Activated CD4-positive, CD25-positive, alpha-beta regulatory T cell treated with anti-CD3 and anti-CD28 coated beads, Interleukin-2, amount 50 U/mL, for 16 hours (primary cell): ENCODE results near the gene SRD5A3.
A peak's percentile ranks its signal among the peaks of the same experiment; 100 is the strongest.

Experiments used
- DNase-seq: peaks from one replicate; pipeline ENCODE4 v3.0.0-alpha.2; 2020; ENCODE audit warnings: low read depth, low spot score

SRD5A3 gene

DNA sequence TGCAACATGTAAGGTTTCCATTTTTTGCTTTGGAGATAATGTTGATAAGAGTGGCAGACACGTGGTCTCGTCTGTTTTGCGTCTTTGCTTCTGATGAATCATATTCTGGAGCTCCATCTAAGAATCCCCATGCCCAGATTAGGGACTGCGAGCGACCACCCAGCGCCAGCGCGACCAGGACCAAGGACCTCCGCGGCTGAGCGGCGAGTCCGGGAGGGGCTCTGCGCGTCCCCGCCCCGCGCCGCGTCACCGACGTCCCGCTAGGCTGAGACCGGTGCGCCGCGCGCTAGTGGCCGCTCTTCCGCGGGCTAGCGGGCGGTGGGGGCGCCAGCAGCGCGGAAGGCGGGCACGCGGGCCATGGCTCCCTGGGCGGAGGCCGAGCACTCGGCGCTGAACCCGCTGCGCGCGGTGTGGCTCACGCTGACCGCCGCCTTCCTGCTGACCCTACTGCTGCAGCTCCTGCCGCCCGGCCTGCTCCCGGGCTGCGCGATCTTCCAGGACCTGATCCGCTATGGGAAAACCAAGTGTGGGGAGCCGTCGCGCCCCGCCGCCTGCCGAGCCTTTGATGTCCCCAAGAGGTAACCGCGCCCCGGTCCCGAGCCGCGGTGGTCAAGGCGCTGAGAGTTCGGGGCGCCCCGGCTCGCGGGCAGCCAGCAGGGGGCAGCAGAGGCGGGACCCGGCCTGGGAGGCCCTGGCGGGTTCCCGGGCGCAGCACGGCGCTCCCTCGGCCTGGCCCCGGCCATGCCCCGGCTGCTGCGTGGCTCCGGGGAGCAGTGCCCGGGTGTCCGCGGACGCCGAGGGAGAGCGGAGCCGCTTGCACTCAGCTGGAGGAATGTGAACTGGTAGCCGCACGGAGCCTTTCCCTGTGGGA, at the start of gene SRD5A3:
Gene SRD5A3, plus strand, starts transcription at position 263 of the 871 bp plus-strand sequence. Its CDS starts 95 bp downstream, at position 358.
- peak; percentile 51 for DNase-seq

DNA sequence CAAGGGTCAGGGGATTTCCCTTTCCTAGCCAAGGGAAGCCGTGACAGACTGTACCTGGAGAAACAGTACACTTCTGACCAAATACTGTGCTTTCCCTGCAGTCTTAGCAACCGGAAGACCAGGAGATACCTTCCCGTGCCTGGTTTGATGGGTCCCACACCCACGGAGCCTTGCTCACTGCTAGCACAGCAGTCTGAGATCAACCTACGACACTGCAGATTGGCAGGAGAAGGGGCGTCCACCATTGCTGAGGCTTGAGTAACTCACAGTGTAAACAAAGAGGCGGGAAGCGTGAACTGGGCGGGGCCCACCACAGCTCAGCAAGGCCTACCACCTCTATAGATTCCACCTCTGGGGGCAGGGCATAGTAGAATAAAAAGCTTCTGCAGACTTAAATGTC, 48.7 kb upstream of the SRD5A3 start:
- DNase-seq, result no peak

DNA sequence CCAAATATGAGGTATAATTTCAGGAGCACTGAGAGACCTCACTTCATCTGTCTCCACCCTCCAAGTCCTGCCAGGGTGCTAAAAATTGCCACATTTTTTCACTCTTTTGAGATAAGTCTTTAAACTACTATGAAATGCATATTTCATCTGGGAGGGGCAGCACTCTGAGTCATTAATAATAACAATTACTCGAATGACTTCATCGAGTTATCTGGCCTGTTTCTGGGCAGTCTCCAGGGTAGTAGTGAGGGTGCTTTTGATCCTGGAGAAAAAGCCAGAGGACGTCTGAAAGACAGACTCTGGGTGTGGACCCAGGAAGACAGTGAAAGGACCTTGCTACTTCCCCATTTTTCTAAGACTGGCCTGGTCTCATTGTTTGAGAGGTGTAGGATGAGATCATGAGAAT, 42.3 kb upstream of the SRD5A3 start:
- no peak for DNase-seq

DNA sequence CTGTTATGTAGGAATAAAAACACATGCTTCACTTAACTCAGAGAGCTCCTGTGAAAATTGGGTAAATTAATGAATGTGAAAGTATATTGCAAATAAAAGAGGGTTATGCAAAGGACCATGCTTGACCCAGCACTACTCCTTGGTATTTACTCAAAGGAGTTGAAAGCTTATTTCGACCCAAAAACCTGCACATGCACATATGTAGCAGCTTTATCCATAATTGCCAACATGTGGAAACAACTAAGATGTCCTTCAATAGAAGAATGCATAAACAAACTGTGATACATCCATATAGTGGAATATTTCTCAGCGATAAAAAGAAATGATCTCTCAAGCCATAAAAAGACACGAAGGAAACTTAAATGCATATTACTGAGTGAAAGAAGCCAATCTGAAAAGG, 41.7 kb upstream of the SRD5A3 start:
- DNase-seq, result no peak

DNA sequence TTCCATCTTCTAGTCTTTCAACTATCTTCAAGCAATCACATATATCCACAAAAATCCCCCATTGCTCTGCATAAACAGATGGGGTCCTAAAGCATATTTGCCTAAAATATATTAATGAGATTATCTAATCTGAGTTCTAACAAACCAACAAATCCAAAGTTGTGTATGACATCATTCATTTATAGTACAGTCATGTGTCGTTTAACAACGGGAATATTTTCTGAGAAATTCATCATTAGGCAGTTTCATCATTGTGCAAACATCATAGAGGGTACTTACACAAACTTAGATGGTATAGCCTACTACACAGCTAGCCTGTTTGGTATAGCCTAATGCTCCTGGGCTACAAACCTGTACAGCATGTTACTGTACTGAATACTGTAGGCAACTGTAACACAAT, 38.0 kb upstream of the SRD5A3 start:
- no peak for DNase-seq

DNA sequence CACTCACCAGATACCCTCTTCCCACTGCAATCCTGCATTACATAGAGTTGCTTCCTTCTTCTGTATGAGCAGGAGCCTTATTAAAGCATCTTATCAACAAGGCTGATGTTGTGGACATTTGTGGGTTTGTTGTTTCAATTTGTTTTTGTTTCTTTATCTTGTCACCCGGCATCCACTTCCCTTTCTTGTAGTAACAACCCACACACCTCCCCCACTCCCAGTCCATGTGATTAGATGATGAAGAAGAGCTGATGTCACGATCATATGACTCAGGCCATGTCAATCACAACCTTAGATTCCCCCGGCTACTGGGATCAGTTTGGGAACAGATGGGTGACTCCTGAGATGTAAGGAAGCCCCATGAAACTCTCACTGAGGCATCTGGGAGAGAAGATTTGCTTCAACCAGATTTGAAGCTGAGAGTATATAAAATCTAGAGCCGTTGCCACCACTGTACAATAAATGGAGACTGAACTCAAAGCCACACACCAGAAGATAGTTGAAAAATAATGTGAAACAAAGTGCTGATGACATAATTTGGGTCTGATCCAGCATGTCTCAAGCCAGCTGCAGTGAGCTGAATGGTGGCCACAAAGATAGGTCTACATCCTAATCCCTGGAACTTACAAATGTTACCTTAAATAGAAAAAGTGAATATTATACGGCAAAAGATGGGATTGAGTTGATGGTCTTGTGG, 34.1 kb upstream of the SRD5A3 start:
- no peak for DNase-seq

DNA sequence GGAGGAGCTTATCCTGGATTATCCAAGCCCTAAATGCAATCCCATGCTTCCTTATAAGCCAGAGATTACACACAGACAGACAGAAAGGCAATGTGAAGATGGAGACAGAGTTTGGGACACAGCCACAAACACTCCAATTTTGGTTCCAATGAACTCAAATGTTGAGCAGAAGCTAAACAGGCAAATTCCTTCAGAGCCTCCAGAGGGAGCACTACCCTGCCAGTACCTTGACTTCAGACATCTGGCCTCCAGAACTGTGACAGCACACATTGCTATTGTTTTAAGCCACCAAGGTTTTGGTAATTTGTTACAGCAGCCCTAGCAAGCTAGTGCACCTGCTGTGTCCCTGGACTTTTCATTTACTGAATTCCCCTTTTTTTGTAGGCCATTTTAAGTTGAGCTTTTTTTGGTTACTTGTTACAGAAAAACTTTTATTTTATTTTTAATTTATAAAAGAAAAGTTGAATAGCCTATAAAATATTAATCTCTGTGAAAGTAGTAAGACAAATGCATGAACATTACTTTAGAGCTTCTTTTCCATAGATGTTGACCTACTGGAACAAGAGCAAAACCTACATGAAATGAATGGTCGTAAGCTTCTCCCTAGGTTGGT, 33.4 kb upstream of the SRD5A3 start:
- no peak for DNase-seq

DNA sequence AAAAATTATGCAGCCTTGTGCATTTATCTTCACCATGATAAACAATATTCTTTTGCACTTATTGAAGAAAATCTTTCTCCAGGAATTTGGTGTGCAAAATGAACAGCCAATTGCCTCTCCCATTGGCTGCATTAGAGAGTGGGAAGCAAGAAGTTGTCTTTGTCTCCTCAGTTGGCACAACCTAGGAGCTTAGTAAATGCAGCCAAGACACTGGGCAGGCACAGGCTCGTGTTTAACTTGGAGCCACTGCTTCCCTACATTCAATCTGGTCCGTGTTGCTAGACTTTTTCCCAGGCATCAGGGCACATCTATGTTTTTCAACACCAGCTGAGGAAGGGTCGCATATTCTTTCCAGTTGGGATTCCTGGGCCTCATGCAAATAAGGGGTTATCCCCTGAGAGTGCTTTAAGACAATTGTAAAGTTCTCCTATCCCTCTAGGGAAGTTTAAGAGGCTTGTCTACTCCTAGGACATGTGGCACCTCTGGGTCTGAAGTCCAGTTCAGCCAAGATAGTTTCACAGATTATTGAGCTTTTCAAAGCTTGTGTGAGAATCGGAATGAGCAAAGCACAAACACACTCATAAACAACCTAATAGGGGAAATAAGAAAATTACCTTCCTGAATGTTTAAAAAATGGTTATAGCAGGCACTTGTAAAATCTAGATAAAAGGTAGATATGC, 31.8 kb upstream of the SRD5A3 start:
- DNase-seq, result no peak

DNA sequence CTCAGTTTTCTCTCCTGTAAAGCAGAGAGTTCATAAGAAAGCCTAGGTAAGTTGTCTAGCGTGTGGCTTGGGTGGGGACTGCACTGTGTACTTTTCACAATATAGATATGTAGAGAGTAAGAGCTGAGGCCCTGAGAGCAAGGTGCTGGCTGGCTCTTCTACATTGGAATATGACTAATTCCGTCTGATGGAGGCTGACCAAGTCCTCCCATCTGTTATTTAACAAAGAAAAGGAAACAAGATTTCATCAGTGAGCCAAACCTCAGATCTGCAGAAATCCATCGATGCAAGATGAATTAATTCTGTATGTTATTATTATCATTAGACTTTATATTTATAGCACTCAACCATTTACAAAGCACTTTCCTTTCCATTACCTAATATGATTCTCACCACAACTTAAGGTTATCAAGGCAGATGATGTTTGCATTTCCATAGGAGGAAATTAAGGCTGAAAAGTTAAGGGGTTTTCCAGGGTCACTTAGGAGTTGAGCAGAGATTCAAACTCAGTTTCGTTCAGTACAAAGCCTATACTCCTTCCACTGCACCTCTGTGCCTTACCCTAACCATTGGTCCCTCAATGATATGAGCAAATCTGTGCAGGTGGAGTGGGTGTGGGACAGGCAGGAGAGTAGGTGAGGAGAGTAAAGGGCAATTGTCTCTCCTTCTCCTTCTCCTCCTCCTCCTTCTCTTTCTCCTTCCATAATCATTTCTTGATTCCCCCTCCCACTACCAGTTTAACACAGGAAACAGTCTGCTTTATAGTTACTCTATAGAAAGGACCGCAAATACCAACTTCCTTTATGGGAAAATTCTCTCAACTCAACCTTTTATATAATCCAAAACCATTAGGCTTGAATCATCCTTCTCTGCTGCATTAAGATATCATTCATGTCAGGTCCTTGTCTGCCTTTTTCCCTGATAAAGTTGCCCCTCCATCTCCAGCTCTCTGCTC, 27.6 kb upstream of the SRD5A3 start:
- no peak for DNase-seq

DNA sequence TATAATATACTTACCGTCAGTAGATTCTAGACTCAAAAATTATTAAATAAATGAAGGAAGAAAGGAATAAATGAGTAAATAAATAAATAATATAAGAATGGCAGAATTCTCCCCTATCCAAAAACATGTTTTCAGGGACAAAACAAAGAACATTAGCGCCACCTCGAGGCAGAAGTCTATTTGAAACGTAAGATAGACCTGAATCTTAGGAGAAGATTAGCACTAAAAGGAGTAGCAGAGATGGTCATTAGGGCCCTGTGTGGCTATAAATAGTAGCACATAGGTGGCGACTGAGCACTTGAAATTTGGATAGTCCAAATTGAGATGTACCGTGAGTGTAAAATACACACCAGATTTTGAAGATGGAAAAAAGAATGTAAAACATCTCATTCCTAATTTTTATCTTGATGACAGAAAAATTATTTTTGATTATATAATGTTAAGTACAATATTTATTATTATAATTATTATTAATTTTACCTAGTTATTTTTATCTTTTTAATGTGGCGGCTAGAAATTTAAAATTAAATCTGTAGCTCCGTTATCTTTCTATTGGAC, 24.3 kb upstream of the SRD5A3 start:
- no peak for DNase-seq

DNA sequence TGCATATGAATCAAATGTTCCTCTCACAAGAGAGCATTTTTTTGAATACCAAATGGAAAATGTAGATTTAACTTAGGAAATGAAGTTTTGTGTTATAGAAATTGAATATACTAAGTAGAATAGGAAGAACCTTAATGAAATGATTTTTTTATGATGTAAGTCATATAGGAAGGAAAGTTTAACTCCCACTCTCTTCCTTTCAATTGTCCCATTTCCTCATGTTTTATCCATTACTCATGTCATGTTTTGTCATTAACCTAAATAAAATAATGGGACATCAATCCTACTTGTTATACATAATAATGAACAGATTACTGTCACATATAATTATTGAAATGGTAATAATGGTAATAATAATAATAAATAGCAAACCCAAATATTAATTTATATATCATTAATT, 22.7 kb upstream of the SRD5A3 start:
- DNase-seq, result no peak

DNA sequence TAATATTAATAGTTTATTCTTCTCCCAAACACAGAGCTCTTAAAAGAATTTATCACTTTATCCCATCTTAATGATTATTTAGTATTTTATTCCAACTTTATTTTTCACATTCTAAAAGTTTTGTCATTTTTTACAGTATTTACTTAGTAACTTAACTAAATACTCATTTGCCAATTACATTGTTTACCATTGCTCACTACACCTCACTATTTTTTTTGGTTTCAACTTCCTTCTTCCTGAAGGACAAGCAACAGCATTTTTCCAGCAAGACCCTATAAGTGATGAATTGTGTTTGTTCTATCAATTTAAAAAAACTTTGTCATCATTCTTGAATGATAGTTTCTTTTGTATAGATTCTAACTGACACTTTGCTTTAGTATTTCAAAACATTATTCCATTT, 19.4 kb upstream of the SRD5A3 start:
- DNase-seq, result no peak

DNA sequence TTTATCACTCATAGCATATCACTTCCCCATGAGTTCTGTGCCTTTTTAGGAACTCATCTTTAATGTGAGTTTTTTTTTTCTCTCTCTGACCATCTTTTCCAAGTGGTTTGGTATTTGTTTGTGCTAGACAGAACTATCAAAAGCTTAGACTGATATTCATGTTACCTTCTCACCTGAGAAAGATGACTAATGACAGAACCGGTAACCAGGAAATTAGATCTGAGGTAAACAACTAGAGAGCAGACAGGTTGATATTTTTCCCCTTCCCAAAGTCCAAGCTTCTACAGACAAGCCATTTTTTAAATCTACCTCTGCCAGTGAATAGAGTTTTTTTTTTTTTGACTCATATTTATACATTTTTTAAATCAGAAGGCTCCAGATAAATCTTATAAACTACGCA, 17.0 kb upstream of the SRD5A3 start:
- DNase-seq, result no peak

DNA sequence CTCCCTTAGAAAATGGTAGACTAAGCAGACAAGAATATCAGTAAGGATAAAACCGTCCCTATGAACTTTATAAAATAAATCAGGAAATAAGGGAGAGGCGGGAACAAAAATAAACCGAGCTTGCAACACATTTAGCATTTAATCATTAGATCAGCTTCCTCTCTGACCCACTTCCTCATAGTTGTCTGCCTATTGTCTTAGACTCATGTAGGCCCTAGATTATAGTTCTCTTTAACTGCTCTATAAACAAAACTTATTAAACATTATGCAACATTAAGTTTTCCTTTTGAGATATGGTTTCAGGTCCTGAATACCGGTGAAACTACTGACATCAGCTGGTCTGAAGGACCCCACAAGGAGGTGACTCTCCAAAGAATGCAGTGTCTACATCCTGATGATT, 15.8 kb upstream of the SRD5A3 start:
- DNase-seq, result no peak

DNA sequence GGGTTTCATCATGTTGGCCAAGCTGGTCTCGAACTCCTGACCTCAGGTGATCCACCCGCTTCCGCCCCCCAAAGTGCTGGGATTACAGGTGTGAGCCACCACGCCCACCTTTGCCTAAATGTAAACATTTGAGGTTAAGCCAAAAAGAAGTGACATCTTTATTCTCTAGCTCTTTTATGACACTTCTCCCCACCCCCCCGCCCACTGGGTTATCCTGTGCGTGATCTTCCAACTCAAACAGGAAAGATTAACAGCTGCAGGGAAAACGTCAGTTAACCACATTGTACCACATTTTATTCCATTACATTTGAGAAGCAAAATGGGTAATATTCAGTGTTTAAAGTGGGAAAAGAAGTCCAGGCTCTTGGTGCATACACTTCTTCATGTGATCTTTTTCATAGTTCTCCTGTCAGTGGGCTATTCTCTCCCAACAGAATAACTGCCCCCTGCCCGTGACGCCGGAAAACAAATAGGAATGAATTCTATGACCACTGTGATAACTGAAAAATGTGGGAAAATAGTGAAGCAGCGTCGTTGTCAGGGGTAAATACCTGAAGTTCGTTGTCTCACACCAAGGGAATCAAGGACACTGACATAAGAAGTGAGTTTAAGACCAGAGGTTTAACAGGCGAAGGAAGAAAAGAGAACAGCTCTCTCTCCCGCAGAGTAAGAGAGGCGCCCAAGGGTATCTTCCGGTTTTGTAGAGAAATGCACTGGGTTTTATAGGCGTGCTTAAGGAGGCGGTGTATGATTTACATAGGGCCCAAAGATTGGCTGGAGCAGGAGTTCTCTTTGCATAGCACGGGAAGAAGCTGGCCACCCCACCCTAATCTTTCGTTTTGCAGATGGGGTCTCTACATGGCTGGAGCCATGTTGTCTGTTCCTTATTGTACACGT, 9.7 kb upstream of the SRD5A3 start:
- DNase-seq, result no peak

DNA sequence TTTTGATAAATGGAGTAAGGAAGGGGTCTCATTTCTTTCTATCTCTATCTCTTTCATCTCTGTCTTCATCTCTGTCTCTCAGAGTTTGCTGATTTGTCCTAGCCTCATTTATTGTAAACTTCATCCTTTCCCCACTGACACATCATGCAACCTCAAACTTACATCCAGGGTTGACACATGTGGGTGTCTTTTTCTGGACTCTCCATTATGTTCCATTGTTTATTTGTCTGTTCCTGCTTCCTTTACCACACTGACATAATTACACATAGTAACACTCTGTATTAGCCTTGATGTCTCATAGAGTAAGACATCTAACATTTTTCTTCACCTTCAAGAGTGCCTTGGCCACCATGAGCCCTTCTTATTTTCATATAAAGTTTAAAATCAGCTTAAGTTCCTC, 8.1 kb upstream of the SRD5A3 start:
- DNase-seq, result no peak

DNA sequence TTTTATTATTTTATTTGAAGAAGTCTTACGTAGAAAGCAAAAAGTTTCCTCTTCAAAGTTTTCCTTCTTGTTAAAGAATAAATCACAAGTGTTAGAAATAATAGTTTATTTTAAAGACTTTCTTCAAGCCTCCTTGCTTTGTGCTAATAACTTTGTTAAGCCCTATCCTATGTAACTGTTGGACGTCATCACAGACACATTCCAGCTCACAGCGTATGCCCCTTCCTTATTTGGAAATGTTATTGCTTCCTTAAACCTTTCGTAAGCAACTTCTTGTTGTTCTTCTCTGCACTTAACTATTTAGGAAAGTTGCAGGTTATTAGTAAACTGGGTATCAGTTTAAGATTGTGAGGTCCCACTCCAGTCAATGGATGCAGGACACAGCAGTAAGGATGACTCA, 7.6 kb upstream of the SRD5A3 start:
- DNase-seq, result no peak

DNA sequence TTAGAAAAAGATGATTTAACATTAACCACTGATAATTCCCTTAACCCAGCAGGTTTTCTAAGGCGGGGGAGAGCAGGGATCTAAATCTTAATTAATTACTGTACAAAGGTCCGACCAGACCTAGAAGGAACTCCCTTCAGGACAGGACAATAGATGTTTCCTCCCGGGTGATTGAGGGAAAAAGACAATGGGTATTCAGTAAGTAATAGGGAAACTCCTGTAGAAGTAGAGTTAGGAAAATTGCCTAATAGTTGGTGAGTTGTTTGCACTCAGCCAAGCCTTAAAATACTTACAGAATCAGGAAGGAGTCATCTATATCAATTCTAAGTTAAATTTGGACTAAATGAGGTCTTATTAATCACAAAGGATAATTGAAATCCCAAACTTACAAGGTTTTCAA, 5.8 kb upstream of the SRD5A3 start:
- DNase-seq, result no peak

DNA sequence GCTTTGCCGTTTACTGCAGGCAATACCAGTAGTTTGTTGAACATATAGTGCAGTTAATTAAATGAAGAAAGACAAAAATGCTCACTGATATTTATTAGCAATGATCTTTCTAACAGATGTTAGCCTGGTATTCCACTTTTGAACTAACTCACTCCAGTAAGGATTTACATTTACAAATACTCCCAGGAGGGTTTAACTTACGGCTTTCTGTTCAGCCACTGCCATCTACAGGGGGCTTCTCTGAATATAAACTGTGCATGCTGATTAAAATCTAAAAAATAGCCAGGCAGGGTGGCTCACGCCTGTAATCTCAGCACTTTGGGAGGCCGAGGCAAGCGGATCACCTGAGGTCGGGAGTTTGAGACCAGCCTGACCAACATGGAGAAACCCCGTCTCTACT, 2.2 kb upstream of the SRD5A3 start:
- DNase-seq, result no peak

DNA sequence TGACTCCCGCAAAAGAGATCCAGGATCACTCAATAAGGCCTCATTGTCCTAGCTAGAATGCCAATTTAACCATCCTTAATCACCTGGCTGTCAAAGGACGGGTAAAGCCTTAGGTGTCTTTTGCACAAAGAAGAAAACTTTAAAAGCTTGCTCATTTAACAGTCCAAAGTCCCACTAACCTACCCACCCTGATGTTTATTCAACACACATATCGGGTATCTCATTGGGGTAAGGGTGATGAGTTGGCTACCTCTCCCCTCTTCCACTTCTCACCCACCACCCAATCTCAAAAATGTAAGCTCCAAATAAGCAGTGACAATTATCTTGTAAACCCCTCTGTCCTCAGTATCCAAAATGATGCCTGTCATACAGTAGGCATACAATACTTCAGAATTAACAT, 988 bp upstream of the SRD5A3 start:
- no peak for DNase-seq
